CD4-positive, alpha-beta T cell (primary cell): ENCODE results near the gene MYCBP2. TPM values are rescaled to one million over a fixed set of nuclear protein-coding genes. Genes with fewer than 3 reads are reported as not detected.

Source experiments
- ATAC-seq: fragments of 200-7000 bp; cut with Tn5 transposase; one replicate; pipeline ENCODE4 v1.10.0; 2022; ENCODE audit warnings: mild to moderate bottlenecking; ENCODE audit not compliant: poor library complexity
- CTCF ChIA-PET: fragments of 350-600 bp; sonication (Branson Sonifier 250); formaldehyde crosslinking; loops from one replicate; lab custom pipeline; 2021; ENCODE audit warnings: antibody characterized with exemption, inconsistent platforms; lab: Charles Lee
- POLR2A ChIA-PET: fragments of 350-600 bp; sonication (Branson Sonifier 250); formaldehyde crosslinking; loops from one replicate; lab custom pipeline; 2021; ENCODE audit warnings: antibody characterized with exemption, inconsistent platforms; lab: Charles Lee
- DNase-seq, 14 experiments: peaks; one replicate each; pipeline ENCODE4 v3.0.0-alpha.2; 2013 to 2020; ENCODE audit warnings: mixed read lengths in 2 of 14
- H3K27ac ChIP-seq, 2 donors: one replicate each; pipeline versions ENCODE4 v1.5.1 to v1.7.0; 2013; ENCODE audit warnings: low read length in 2 of 2, low read depth in 1 of 2, mild to moderate bottlenecking in 1 of 2
- H3K27me3 ChIP-seq, 2 experiments: 1 replicate in 1 of 2; 2 replicates in 1 of 2; pipeline versions ENCODE4 v1.6.1 to v1.7.0; 2013; ENCODE audit warnings: low read length in 2 of 2, control low read depth in 1 of 2, mild to moderate bottlenecking in 1 of 2, moderate library complexity in 1 of 2; ENCODE audit not compliant: insufficient read depth in 2 of 2, control insufficient read depth in 1 of 2
- H3K36me3 ChIP-seq: one replicate; pipeline ENCODE4 v1.6.1; 2013; ENCODE audit warnings: low read length, control low read depth; ENCODE audit not compliant: insufficient read depth
- H3K4me1 ChIP-seq: one replicate; pipeline ENCODE4 v1.6.1; 2013; ENCODE audit warnings: low read length, control low read depth; ENCODE audit not compliant: insufficient read depth
- H3K4me3 ChIP-seq: one replicate; pipeline ENCODE4 v1.5.1; 2013; ENCODE audit warnings: mild to moderate bottlenecking, low read length, moderate library complexity
- H3K9me3 ChIP-seq, 2 experiments: 1 replicate in 1 of 2; 2 replicates in 1 of 2; pipeline versions ENCODE4 v1.6.1 to v1.7.0; 2013; ENCODE audit warnings: low read length in 2 of 2, mild to moderate bottlenecking in 2 of 2, control low read depth in 1 of 2, moderate library complexity in 1 of 2; ENCODE audit not compliant: control insufficient read depth in 1 of 2, insufficient read depth in 1 of 2
- H3K27ac Mint-ChIP-seq: one replicate; pipeline ENCODE4 v1.8.0; 2020; ENCODE audit warnings: mixed read lengths
- H3K27me3 Mint-ChIP-seq: one replicate; pipeline ENCODE4 v1.8.0; 2021; ENCODE audit warnings: mixed read lengths
- H3K36me3 Mint-ChIP-seq: one replicate; pipeline ENCODE4 v1.8.0; 2021; ENCODE audit warnings: low read depth, mixed read lengths
- H3K4me1 Mint-ChIP-seq: one replicate; pipeline ENCODE4 v1.8.0; 2021; ENCODE audit warnings: low read depth, mixed read lengths
- H3K4me3 Mint-ChIP-seq: one replicate; pipeline ENCODE4 v1.8.0; 2020; ENCODE audit warnings: mild to moderate bottlenecking, mixed read lengths
- H3K9me3 Mint-ChIP-seq: one replicate; pipeline ENCODE4 v1.8.0; 2020; ENCODE audit warnings: mixed read lengths
- CTCF ChIP-seq: fragments of 200-600 bp; IDR thresholded peaks from one replicate; pipeline ENCODE4 v1.8.0; 2022; ENCODE audit warnings: antibody characterized with exemption, mild to moderate bottlenecking
- intact Hi-C, 2 experiments: fragments of 100-400 bp; cut with DNase I in 1 of 2; cut with micrococcal nuclease in 1 of 2; formaldehyde crosslinking; loops; one replicate each; pipeline versions ENCODE4 v1.15.1 to v1.9.0; 2023 to 2025; cut with DNase I, micrococcal nuclease
- total RNA-seq, 174 experiments: library from RNA in 2 of 174; stranded (reverse) in 2 of 174; gene quantifications; one replicate each; pipeline ENCODE4 v1.2.3 and lab custom pipeline; 2021 to 2026

MYCBP2 gene
- total RNA-seq, 2 experiments from 2014 or later, result 116 to 119 TPM

GRCh38 chr13:77138813-77139212 is 188.1 kb downstream of the MYCBP2 start:
- no peaks in the 10 kb centered on the region for H3K27me3 ChIP-seq
- Mint-ChIP-seq H3K9me3 (no peaks in the 10 kb centered on the region), H3K4me3 (no peak overlapping the region), H3K27ac (no peak overlapping the region), H3K27me3 (no peaks in the 10 kb centered on the region), H3K4me1 (no peaks in the 10 kb centered on the region), H3K36me3 (peaks cover 99% of the 10 kb centered on the region)
- no peaks in the 10 kb centered on the region for H3K9me3 ChIP-seq
- no peaks in the 10 kb centered on the region for H3K4me1 ChIP-seq
- no peak overlapping the region for H3K27ac ChIP-seq
- DNase-seq (no peak), ATAC-seq (no peak)
- ChIA-PET CTCF (no interaction called here), POLR2A (no interaction called here)
- H3K4me3 ChIP-seq, result no peak overlapping the region
- intact Hi-C loops, result no loop called here
- H3K36me3 ChIP-seq, result peaks cover 77% of the 10 kb centered on the region
- TF ChIP-seq CTCF, result no peak

GRCh38 chr13:77136902-77137420 is 189.9 kb downstream of the MYCBP2 start:
- Mint-ChIP-seq H3K36me3 (peaks cover 98% of the 10 kb centered on the region), H3K9me3 (no peaks in the 10 kb centered on the region), H3K27ac (no peak overlapping the region), H3K27me3 (no peaks in the 10 kb centered on the region), H3K4me3 (no peak overlapping the region), H3K4me1 (no peaks in the 10 kb centered on the region)
- intact Hi-C loops, result no loop called here
- Histone ChIP-seq H3K36me3 (peaks cover 73% of the 10 kb centered on the region), H3K4me3 (no peak overlapping the region), H3K27ac (no peak overlapping the region), H3K4me1 (no peaks in the 10 kb centered on the region), H3K9me3 (no peaks in the 10 kb centered on the region), H3K27me3 (no peaks in the 10 kb centered on the region)
- DNase-seq, result no peak
- no peak for ATAC-seq
- POLR2A ChIA-PET, result no interaction called here
- no peak for TF ChIP-seq CTCF
- CTCF ChIA-PET, result no interaction called here

GRCh38 chr13:77124423-77124822 is 202.5 kb downstream of the MYCBP2 start:
- H3K4me3 ChIP-seq, result no peak overlapping the region
- H3K27me3 Mint-ChIP-seq, result no peaks in the 10 kb centered on the region
- H3K4me3 Mint-ChIP-seq, result no peak overlapping the region
- TF ChIP-seq CTCF, result no peak
- intact Hi-C loops, result no loop called here
- H3K36me3 ChIP-seq, result peaks cover 54% of the 10 kb centered on the region
- H3K27ac Mint-ChIP-seq, result no peak overlapping the region
- ChIA-PET CTCF (no interaction called here), POLR2A (no interaction called here)
- ATAC-seq, result no peak
- no peaks in the 10 kb centered on the region for H3K4me1 Mint-ChIP-seq
- H3K27me3 ChIP-seq, result no peaks in the 10 kb centered on the region
- DNase-seq, result no peak
- no peaks in the 10 kb centered on the region for H3K4me1 ChIP-seq
- no peaks in the 10 kb centered on the region for H3K9me3 Mint-ChIP-seq
- no peaks in the 10 kb centered on the region for H3K9me3 ChIP-seq
- H3K27ac ChIP-seq, result no peak overlapping the region
- peaks cover 62% of the 10 kb centered on the region for H3K36me3 Mint-ChIP-seq
